ENCODE results near the gene THNSL1.
"Not testable (repeated sequence)": the region's sequence is repeated elsewhere in the genome, so short reads cannot be mapped to it uniquely, and the experiment has no call there.

THNSL1 gene

GRCh38 chr10:25016376-25017153 is at the start of gene THNSL1:
Gene THNSL1, plus strand, starts transcription at chr10:25016612. Its CDS starts 6,612 bp downstream, at chr10:25023224.
- DNase-seq (ENCODE audit: low read depth in 2 of 2) = peak; percentile 96

GRCh38 chr10:24966962-24967481 is 49.4 kb upstream of the THNSL1 start:
- no peak for DNase-seq (ENCODE audit: low read depth in 2 of 2)

- no peak for DNase-seq (ENCODE audit: low read depth in 2 of 2)
Observed at GRCh38 chr10:24968349-24968748, 48.1 kb upstream of the THNSL1 start.

GRCh38 chr10:24968951-24969350 is 47.5 kb upstream of the THNSL1 start:
- DNase-seq (ENCODE audit: low read depth in 2 of 2) = not testable (repeated sequence)

- no peak for DNase-seq (ENCODE audit: low read depth in 2 of 2)
Observed at GRCh38 chr10:24969841-24970281, 46.6 kb upstream of the THNSL1 start.

GRCh38 chr10:24971374-24971773 is 45.0 kb upstream of the THNSL1 start:
- DNase-seq (ENCODE audit: low read depth in 2 of 2) = no peak

GRCh38 chr10:24973163-24973562 is 43.2 kb upstream of the THNSL1 start:
- DNase-seq (ENCODE audit: low read depth in 2 of 2) = no peak

- no peak for DNase-seq (ENCODE audit: low read depth in 2 of 2)
Observed at GRCh38 chr10:24974976-24975375, 41.4 kb upstream of the THNSL1 start.

GRCh38 chr10:24979685-24980084 is 36.7 kb upstream of the THNSL1 start:
- no peak for DNase-seq (ENCODE audit: low read depth in 2 of 2)

GRCh38 chr10:24981161-24981710 is 35.2 kb upstream of the THNSL1 start:
- DNase-seq (ENCODE audit: low read depth in 2 of 2) = no peak

GRCh38 chr10:24982319-24983112 is 33.9 kb upstream of the THNSL1 start:
- no peak for DNase-seq (ENCODE audit: low read depth in 2 of 2)

GRCh38 chr10:24983130-24983529 is 33.3 kb upstream of the THNSL1 start:
- no peak for DNase-seq (ENCODE audit: low read depth in 2 of 2)

- DNase-seq (ENCODE audit: low read depth in 2 of 2) = no peak
Observed at GRCh38 chr10:24983946-24984345, 32.5 kb upstream of the THNSL1 start.

GRCh38 chr10:24984906-24985305 is 31.5 kb upstream of the THNSL1 start:
- no peak for DNase-seq (ENCODE audit: low read depth in 2 of 2)

GRCh38 chr10:24988831-24989640 is 27.4 kb upstream of the THNSL1 start:
- no peak for DNase-seq (ENCODE audit: low read depth in 2 of 2)

GRCh38 chr10:24989867-24990266 is 26.5 kb upstream of the THNSL1 start:
- no peak for DNase-seq (ENCODE audit: low read depth in 2 of 2)

GRCh38 chr10:24991298-24991697 is 25.1 kb upstream of the THNSL1 start:
- no peak for DNase-seq (ENCODE audit: low read depth in 2 of 2)

GRCh38 chr10:24992512-24993133 is 23.8 kb upstream of the THNSL1 start:
- no peak for DNase-seq (ENCODE audit: low read depth in 2 of 2)

- DNase-seq (ENCODE audit: low read depth in 2 of 2) = no peak
Observed at GRCh38 chr10:24993237-24993958, 23.0 kb upstream of the THNSL1 start.

- no peak for DNase-seq (ENCODE audit: low read depth in 2 of 2)
Observed at GRCh38 chr10:24995072-24995471, 21.3 kb upstream of the THNSL1 start.

Measured in stimulated activated CD4-positive, alpha-beta T cell treated with anti-CD3 and anti-CD28 coated beads, Interleukin-15, amount 100 ng/mL, for 48 hours (primary cell).